Measurements from ENCODE around the gene FRMPD2. TPM values are rescaled to one million over a fixed set of nuclear protein-coding genes. Genes with fewer than 3 reads are reported as not detected.
"Not testable (repeated sequence)": the region's sequence is repeated elsewhere in the genome, so short reads cannot be mapped to it uniquely, and the experiment has no call there.

FRMPD2 gene
- total RNA-seq, 1 donor from 2014 or later: not detected

DNA sequence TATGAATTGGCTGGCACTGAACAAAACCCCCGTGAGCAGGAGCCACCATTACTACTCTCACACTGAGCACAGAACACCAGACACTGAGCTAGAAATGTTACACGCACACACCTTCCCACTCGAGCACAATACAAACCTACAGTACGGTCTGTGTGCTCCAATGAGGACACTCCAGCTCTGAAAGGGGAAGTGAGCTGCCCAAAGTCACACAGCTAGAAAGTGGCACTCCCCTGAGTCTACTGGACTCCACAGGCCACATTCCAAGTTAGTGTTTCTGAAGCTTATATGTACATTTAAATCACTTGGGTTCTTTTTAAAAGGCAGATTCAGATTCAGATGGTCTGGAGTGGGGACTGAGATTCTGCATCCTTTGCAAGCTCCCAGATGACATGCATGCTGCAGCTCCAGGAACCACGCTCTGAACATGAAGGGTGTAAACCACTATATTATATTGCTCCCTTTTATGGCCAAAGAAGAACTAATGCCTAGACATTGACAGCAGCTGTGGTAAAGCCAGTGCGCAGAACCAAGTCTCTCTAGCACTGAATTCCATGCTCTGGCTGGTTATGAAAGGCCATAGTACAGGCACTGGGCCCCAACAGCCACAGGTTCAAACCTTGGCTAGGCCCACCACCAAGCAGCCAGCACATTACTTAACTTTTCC is 77.1 kb downstream of the FRMPD2 start:
- no peaks in the 10 kb centered on the region for H3K4me1 ChIP-seq (ENCODE audit: control insufficient read depth in 3 of 3, insufficient read depth in 3 of 3, low read length in 3 of 3)
- H3K4me3 ChIP-seq (ENCODE audit: low read length in 3 of 3): no peak overlapping the region
- H3K27me3 ChIP-seq (ENCODE audit: control insufficient read depth in 3 of 3, insufficient read depth in 3 of 3, low read length in 3 of 3): peaks cover 0 to 6% (median 5%) of the 10 kb centered on the region in 3 donors
- no peak overlapping the region for H3K9ac ChIP-seq (ENCODE audit: low read depth in 1 of 3, low read length in 3 of 3)
- H3K9me3 ChIP-seq (ENCODE audit: control insufficient read depth in 3 of 3, low read length in 3 of 3): no peaks in the 10 kb centered on the region
- no peak overlapping the region for H3K27ac ChIP-seq (ENCODE audit: low read depth, low read length)
- no peaks in the 10 kb centered on the region for H3K36me3 ChIP-seq (ENCODE audit: control insufficient read depth in 3 of 3, insufficient read depth in 3 of 3, low read length in 3 of 3)

DNA sequence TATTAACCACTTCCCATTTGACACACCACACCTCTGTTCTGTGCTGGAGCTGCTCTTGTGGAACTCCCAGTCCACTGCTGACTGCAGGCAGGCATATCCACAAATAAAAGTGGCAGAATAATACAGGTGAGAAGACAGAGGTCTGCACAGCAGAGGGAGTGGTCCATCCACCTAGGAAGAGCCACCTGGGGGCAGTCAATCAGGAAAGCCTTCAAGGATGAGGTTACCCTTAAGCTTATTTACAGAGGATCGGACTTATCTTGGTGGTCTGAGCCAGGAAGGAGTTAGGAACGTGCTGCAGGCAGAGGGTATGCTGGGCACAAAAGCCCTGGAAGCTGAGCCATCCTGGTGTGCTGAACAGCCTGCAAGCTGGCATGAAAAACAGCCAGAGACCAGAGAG is 78.7 kb downstream of the FRMPD2 start:
- Histone ChIP-seq H3K27ac (ENCODE audit: low read depth, low read length) (no peak overlapping the region), H3K4me3 (ENCODE audit: low read length in 3 of 3) (no peak overlapping the region), H3K4me1 (ENCODE audit: control insufficient read depth in 3 of 3, insufficient read depth in 3 of 3, low read length in 3 of 3) (no peaks in the 10 kb centered on the region), H3K9ac (ENCODE audit: low read depth in 1 of 3, low read length in 3 of 3) (no peak overlapping the region), H3K36me3 (ENCODE audit: control insufficient read depth in 3 of 3, insufficient read depth in 3 of 3, low read length in 3 of 3) (no peaks in the 10 kb centered on the region), H3K27me3 (ENCODE audit: control insufficient read depth in 3 of 3, insufficient read depth in 3 of 3, low read length in 3 of 3) (peaks cover 0 to 6% (median 5%) of the 10 kb centered on the region in 3 donors), H3K9me3 (ENCODE audit: control insufficient read depth in 3 of 3, low read length in 3 of 3) (no peaks in the 10 kb centered on the region)

DNA sequence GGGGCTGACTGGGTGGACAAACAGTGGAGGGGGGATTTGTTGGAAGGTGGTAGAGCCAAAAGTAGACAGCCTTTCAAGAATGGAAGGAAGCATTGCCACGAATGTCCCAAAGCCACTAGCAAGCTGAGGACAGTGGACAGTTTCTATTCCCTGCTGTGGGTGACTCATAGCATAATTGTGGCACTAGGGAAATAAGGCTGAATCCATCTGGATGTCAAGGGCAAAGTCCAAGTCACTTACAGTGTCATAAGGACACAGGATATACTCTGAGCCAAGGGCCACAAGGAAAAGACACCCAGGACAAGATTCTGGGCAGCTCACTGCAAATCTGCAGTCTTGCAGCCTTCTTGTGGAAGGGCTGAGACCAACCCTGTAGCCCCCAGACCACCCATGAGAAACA is 79.7 kb downstream of the FRMPD2 start:
- no peak overlapping the region for H3K27ac ChIP-seq (ENCODE audit: low read depth, low read length)
- H3K9me3 ChIP-seq (ENCODE audit: control insufficient read depth in 3 of 3, low read length in 3 of 3): no peaks in the 10 kb centered on the region
- no peak overlapping the region for H3K4me3 ChIP-seq (ENCODE audit: low read length in 3 of 3)
- no peak overlapping the region for H3K9ac ChIP-seq (ENCODE audit: low read depth in 1 of 3, low read length in 3 of 3)
- H3K36me3 ChIP-seq (ENCODE audit: control insufficient read depth in 3 of 3, insufficient read depth in 3 of 3, low read length in 3 of 3): no peaks in the 10 kb centered on the region
- peaks cover 0 to 7% (median 4%) of the 10 kb centered on the region in 3 donors for H3K27me3 ChIP-seq (ENCODE audit: control insufficient read depth in 3 of 3, insufficient read depth in 3 of 3, low read length in 3 of 3)
- H3K4me1 ChIP-seq (ENCODE audit: control insufficient read depth in 3 of 3, insufficient read depth in 3 of 3, low read length in 3 of 3): no peaks in the 10 kb centered on the region

DNA sequence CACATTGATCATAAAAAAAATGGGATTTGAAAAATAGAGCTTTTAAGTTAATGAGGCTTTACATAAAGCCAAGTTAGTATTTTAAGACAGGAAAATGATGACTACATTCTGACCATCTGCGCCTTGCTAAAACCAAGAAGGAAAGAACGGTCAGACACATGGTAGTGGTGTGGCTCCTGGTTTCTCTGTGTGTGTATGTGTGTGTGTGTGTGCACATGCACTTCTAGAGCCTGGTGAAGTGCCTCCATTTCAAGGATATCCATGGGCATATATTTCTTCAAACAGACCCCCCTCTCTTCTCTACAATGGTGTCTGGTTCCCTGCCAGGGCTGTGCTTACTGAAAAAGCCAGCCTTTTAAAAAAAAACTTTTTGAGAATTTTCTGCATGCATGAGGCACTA is 80.9 kb downstream of the FRMPD2 start:
- no peak overlapping the region for H3K4me3 ChIP-seq (ENCODE audit: low read length in 3 of 3)
- H3K9ac ChIP-seq (ENCODE audit: low read depth in 1 of 3, low read length in 3 of 3): no peak overlapping the region
- peaks cover 0 to 11% (median 7%) of the 10 kb centered on the region in 3 donors for H3K27me3 ChIP-seq (ENCODE audit: control insufficient read depth in 3 of 3, insufficient read depth in 3 of 3, low read length in 3 of 3)
- H3K36me3 ChIP-seq (ENCODE audit: control insufficient read depth in 3 of 3, insufficient read depth in 3 of 3, low read length in 3 of 3): no peaks in the 10 kb centered on the region
- no peak overlapping the region for H3K27ac ChIP-seq (ENCODE audit: low read depth, low read length)
- H3K4me1 ChIP-seq (ENCODE audit: control insufficient read depth in 3 of 3, insufficient read depth in 3 of 3, low read length in 3 of 3): no peaks in the 10 kb centered on the region
- H3K9me3 ChIP-seq (ENCODE audit: control insufficient read depth in 3 of 3, low read length in 3 of 3): no peaks in the 10 kb centered on the region

DNA sequence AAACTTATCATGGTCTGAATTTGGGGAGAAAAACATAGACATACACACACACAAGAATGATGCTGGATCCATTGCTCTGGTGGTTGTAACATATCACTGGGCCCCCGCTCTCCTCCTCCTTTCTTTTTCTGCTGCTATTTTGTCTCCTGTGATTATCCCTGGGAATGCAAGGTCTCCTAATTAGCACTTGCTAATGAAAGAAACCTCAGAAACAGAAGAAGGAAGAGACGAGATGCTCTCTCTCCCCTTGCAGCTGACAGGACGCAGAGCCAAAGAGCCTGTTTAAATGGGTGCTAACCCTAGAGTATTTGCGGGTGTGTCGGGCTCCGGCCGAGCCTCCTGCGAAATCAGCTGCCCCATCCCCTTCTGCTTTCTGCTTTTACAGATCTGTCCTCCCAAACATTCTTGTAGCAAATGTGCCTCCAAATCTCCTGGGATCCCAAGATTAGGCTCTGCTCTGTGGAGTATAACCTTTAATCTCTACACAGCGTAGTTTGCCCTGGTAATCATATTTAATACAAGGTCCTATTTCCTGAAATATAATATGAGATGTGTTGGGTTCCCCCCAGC is 81.5 kb downstream of the FRMPD2 start:
- H3K9ac ChIP-seq (ENCODE audit: low read depth in 1 of 3, low read length in 3 of 3): no peak overlapping the region
- H3K27me3 ChIP-seq (ENCODE audit: control insufficient read depth in 3 of 3, insufficient read depth in 3 of 3, low read length in 3 of 3): peaks cover 0 to 16% (median 7%) of the 10 kb centered on the region in 3 donors
- no peaks in the 10 kb centered on the region for H3K9me3 ChIP-seq (ENCODE audit: control insufficient read depth in 3 of 3, low read length in 3 of 3)
- H3K4me1 ChIP-seq (ENCODE audit: control insufficient read depth in 3 of 3, insufficient read depth in 3 of 3, low read length in 3 of 3): no peaks in the 10 kb centered on the region
- no peak overlapping the region for H3K27ac ChIP-seq (ENCODE audit: low read depth, low read length)
- no peaks in the 10 kb centered on the region for H3K36me3 ChIP-seq (ENCODE audit: control insufficient read depth in 3 of 3, insufficient read depth in 3 of 3, low read length in 3 of 3)
- H3K4me3 ChIP-seq (ENCODE audit: low read length in 3 of 3): no peak overlapping the region

DNA sequence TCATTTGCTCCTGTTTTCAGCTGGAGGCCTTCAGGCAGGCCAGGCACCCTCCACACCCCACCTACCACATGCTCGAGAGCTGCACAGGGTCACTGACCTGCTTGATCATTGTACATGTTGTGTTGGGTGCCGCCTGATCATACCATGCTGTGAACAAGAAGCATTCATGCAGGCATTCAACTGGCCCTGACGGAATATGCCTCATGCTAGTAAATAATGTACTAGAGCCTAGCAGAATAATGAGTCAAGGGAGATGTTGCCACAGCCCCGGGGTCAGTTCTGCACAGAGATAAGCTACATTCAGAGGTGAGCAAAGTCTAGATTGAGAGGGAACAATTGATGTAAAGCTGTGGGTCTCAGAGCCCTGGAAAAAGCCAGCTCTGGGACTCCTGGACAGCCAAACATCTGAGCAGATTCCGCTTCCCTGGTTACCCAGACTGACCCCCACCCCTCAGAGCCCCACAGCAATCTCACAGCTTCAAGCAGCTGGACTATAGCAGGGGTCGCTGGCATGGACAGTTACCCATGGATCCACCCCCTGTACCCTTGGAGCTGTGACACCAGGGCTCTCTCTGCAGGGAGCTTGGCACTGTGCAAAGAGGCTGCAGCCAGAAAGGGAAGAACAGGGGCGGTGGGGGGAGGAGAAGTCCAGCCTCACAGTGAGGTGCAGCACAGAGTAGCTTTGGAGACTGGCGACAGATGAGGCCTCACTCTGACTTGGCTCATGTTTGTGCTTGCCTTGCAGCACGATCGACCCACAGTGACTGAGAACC is 86.6 kb downstream of the FRMPD2 start:
- H3K27ac ChIP-seq (ENCODE audit: low read depth, low read length): no peak overlapping the region
- H3K4me1 ChIP-seq (ENCODE audit: control insufficient read depth in 3 of 3, insufficient read depth in 3 of 3, low read length in 3 of 3): no peaks in the 10 kb centered on the region
- H3K9ac ChIP-seq (ENCODE audit: low read depth in 1 of 3, low read length in 3 of 3): no peak overlapping the region
- peaks cover 4 to 14% (median 4%) of the 10 kb centered on the region in 3 donors for H3K27me3 ChIP-seq (ENCODE audit: control insufficient read depth in 3 of 3, insufficient read depth in 3 of 3, low read length in 3 of 3)
- H3K36me3 ChIP-seq (ENCODE audit: control insufficient read depth in 3 of 3, insufficient read depth in 3 of 3, low read length in 3 of 3): no peaks in the 10 kb centered on the region
- H3K4me3 ChIP-seq (ENCODE audit: low read length in 3 of 3): no peak overlapping the region
- no peaks in the 10 kb centered on the region for H3K9me3 ChIP-seq (ENCODE audit: control insufficient read depth in 3 of 3, low read length in 3 of 3)

DNA sequence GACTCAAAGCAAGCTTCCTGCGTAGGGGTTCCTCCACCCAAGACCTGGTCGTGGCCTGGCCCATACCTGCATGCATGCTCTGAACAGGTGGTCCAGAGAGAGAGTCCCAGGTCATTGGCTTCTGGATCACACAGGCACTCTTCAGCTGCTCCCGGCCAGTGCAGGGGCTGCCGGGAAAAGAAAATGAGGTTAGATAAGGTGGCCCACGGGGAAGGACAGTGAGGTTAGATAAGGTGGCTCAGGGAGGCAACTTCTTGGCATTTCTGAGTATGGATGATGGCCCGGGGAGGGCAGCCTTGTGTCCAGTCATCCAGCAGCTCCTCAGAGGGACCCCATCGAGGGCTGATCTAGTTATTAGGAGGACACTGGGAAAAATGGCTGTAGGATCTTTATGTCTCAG is 87.4 kb downstream of the FRMPD2 start:
- no peaks in the 10 kb centered on the region for H3K9me3 ChIP-seq (ENCODE audit: control insufficient read depth in 3 of 3, low read length in 3 of 3)

DNA sequence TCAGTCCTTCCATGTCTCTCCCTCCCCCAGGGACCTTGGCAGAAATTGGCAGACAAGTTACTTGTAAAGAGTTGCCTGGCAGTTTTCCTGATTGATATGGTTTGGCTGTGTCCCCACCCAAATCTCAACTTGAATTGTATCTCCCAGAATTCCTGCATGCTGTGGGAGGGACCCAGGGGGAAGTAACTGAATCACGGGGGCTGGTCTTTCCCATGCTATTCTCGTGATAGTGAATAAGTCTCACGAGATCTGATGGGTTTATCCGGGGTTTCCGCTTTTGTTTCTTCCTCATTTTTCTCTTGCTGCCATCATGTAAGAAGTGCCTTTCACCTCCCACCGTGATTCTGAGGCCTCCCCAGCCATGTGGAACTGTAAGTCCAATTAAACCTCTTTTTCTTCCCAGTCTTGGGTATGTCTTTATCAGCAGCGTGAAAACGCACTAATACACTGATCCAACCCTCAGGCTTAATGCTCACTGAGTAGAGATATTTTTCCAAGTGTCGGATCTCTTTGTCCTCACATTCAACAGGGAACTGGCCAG is 88.2 kb downstream of the FRMPD2 start:
- not testable (repeated sequence) for H3K36me3 ChIP-seq (ENCODE audit: control insufficient read depth in 3 of 3, insufficient read depth in 3 of 3, low read length in 3 of 3); H3K27ac ChIP-seq (ENCODE audit: low read depth, low read length); H3K4me3 ChIP-seq (ENCODE audit: low read length in 3 of 3); H3K9ac ChIP-seq (ENCODE audit: low read depth in 1 of 3, low read length in 3 of 3); H3K9me3 ChIP-seq (ENCODE audit: control insufficient read depth in 3 of 3, low read length in 3 of 3); H3K4me1 ChIP-seq (ENCODE audit: control insufficient read depth in 3 of 3, insufficient read depth in 3 of 3, low read length in 3 of 3)
- peaks cover 6 to 14% (median 7%) of the 10 kb centered on the region in 3 donors for H3K27me3 ChIP-seq (ENCODE audit: control insufficient read depth in 3 of 3, insufficient read depth in 3 of 3, low read length in 3 of 3)

More for the DNA sequence above, 87.4 kb downstream of the FRMPD2 start:
- Histone ChIP-seq H3K27me3 (ENCODE audit: control insufficient read depth in 3 of 3, insufficient read depth in 3 of 3, low read length in 3 of 3) (peaks cover 6 to 14% (median 7%) of the 10 kb centered on the region in 3 donors), H3K4me3 (ENCODE audit: low read length in 3 of 3) (no peak overlapping the region), H3K27ac (ENCODE audit: low read depth, low read length) (no peak overlapping the region), H3K9ac (ENCODE audit: low read depth in 1 of 3, low read length in 3 of 3) (no peak overlapping the region), H3K36me3 (ENCODE audit: control insufficient read depth in 3 of 3, insufficient read depth in 3 of 3, low read length in 3 of 3) (no peaks in the 10 kb centered on the region), H3K4me1 (ENCODE audit: control insufficient read depth in 3 of 3, insufficient read depth in 3 of 3, low read length in 3 of 3) (no peaks in the 10 kb centered on the region)

DNA sequence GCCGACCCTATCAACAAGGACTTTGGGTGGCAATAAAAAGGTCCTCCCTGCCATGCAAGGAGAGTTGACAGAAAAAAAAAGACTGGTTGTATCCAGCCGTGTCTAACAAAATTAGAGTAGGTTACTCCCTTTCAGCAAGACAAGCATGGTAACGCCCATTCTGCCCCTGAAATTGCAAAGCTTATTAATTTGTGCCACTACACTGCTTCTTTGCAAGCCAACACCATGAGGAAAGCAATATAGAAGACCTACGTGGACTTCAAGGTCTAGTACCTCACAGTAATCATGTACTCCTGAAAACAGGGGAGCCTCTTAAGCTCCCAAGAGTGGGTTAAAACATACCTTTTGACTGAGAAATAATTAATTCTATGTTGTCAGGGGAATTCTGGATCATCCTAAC is 90.3 kb downstream of the FRMPD2 start:
- Histone ChIP-seq H3K9me3 (ENCODE audit: control insufficient read depth in 3 of 3, low read length in 3 of 3) (no peaks in the 10 kb centered on the region), H3K4me1 (ENCODE audit: control insufficient read depth in 3 of 3, insufficient read depth in 3 of 3, low read length in 3 of 3) (no peaks in the 10 kb centered on the region), H3K9ac (ENCODE audit: low read depth in 1 of 3, low read length in 3 of 3) (no peak overlapping the region), H3K4me3 (ENCODE audit: low read length in 3 of 3) (no peak overlapping the region), H3K36me3 (ENCODE audit: control insufficient read depth in 3 of 3, insufficient read depth in 3 of 3, low read length in 3 of 3) (no peaks in the 10 kb centered on the region), H3K27me3 (ENCODE audit: control insufficient read depth in 3 of 3, insufficient read depth in 3 of 3, low read length in 3 of 3) (peaks cover 4 to 9% (median 6%) of the 10 kb centered on the region in 3 donors), H3K27ac (ENCODE audit: low read depth, low read length) (no peak overlapping the region)

DNA sequence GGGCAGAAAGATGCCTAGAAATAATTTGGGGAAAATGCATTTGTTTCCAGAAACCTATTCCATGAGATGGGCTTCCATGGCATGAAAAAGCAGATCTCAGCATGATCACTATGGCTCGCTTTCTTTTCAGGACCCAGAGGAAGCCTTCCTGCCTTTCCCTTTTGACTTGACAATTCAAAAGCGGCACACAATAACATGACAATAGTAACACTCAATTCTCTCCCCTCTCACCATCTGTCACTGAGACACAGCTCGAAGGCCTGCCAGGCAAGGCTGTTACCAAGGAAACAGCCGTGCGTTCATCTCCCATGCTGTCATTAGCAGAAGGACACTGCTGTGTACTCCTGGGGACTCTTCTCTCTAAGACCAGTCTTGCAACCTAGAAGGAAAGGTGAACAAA is 101.8 kb downstream of the FRMPD2 start:
- H3K9me3 ChIP-seq (ENCODE audit: control insufficient read depth in 3 of 3, low read length in 3 of 3); H3K27me3 ChIP-seq (ENCODE audit: control insufficient read depth in 3 of 3, insufficient read depth in 3 of 3, low read length in 3 of 3); H3K9ac ChIP-seq (ENCODE audit: low read depth in 1 of 3, low read length in 3 of 3): not testable (repeated sequence)

More for the DNA sequence above, 101.8 kb downstream of the FRMPD2 start:
- H3K36me3 ChIP-seq (ENCODE audit: control insufficient read depth in 3 of 3, insufficient read depth in 3 of 3, low read length in 3 of 3); H3K4me3 ChIP-seq (ENCODE audit: low read length in 3 of 3); H3K4me1 ChIP-seq (ENCODE audit: control insufficient read depth in 3 of 3, insufficient read depth in 3 of 3, low read length in 3 of 3); H3K27ac ChIP-seq (ENCODE audit: low read depth, low read length): not testable (repeated sequence)

Data from skeletal muscle tissue (tissue), 4 donors.